HEK293 (cell line): ENCODE results near the gene RTL1.

ENCODE experiments used
- CTCF ChIA-PET: fragments of 350-600 bp; formaldehyde crosslinking; extraction: SDS; loops from one replicate; lab custom pipeline; 2021; ENCODE audit warnings: antibody characterized with exemption; lab: Yijun Ruan, JAX
- POLR2A ChIA-PET: fragments of 300-600 bp; formaldehyde crosslinking; extraction: SDS; loops from one replicate; lab custom pipeline; 2020; ENCODE audit warnings: antibody characterized with exemption, inconsistent platforms; lab: Yijun Ruan, JAX
- H3K27ac ChIP-seq: fragments of 200-500 bp; sonication (Bioruptor generic); 2 replicates; pipeline ENCODE4 v1.5.1; 2014; ENCODE audit warnings: low read depth, low read length, control low read depth, inconsistent platforms; ENCODE audit errors: extremely low read depth
- H3K36me3 ChIP-seq, 2 experiments: fragments of 200-500 bp in 1 of 2; sonication (Bioruptor generic) in 1 of 2; 1 replicate in 1 of 2; 2 replicates in 1 of 2; pipeline ENCODE4 v1.5.1; 2014 to 2017; ENCODE audit warnings: inconsistent platforms in 2 of 2, low read length in 2 of 2; ENCODE audit not compliant: control insufficient read depth in 2 of 2, insufficient read depth in 1 of 2
- H3K4me1 ChIP-seq: fragments of 200-500 bp; sonication (Bioruptor generic); 2 replicates; pipeline ENCODE4 v1.5.1; 2014; ENCODE audit warnings: mild to moderate bottlenecking, low read length, inconsistent platforms; ENCODE audit not compliant: control insufficient read depth, insufficient read depth
- H3K4me3 ChIP-seq: 2 replicates; pipeline ENCODE4 v1.5.1; 2011; ENCODE audit warnings: low read depth, mild to moderate bottlenecking, control low read depth, low read length, moderate library complexity
- H3K9me3 ChIP-seq: fragments of 200-500 bp; sonication (Bioruptor generic); 2 replicates; pipeline ENCODE4 v1.5.1; 2014; ENCODE audit warnings: low read depth, low read length, inconsistent platforms; ENCODE audit not compliant: control insufficient read depth, insufficient read depth
- KLF17 ChIP-seq: fragments of 450-650 bp; formaldehyde crosslinking; IDR thresholded peaks from 2 replicates; pipeline ENCODE4 v1.5.1; 2016; ENCODE audit warnings: missing biosample characterization, missing genetic modification characterization
- MZF1 ChIP-seq: fragments of 450-650 bp; formaldehyde crosslinking; IDR thresholded peaks from 2 replicates; pipeline ENCODE4 v1.5.1; 2017; ENCODE audit warnings: missing biosample characterization, missing genetic modification characterization, borderline replicate concordance
- SP2 ChIP-seq: fragments of 450-650 bp; formaldehyde crosslinking; IDR thresholded peaks from 2 replicates; pipeline ENCODE4 v1.5.1; 2016; ENCODE audit warnings: missing biosample characterization, missing genetic modification characterization
- SP3 ChIP-seq: fragments of 450-650 bp; formaldehyde crosslinking; IDR thresholded peaks from 2 replicates; pipeline ENCODE4 v1.5.1; 2016; ENCODE audit warnings: missing biosample characterization, missing genetic modification characterization
- YY2 ChIP-seq: fragments of 450-650 bp; formaldehyde crosslinking; IDR thresholded peaks from 2 replicates; pipeline ENCODE4 v1.5.1; 2016; ENCODE audit warnings: missing biosample characterization, missing genetic modification characterization
- ZBTB21 ChIP-seq: fragments of 450-650 bp; formaldehyde crosslinking; IDR thresholded peaks from 2 replicates; pipeline ENCODE4 v1.5.1; 2017; ENCODE audit warnings: missing biosample characterization, missing genetic modification characterization
- ZBTB49 ChIP-seq: fragments of 450-650 bp; formaldehyde crosslinking; IDR thresholded peaks from 2 replicates; pipeline ENCODE4 v1.5.1; 2016; ENCODE audit warnings: missing biosample characterization, missing genetic modification characterization, low read depth
- ZFHX2 ChIP-seq: fragments of 450-650 bp; formaldehyde crosslinking; conservative IDR thresholded peaks from 2 replicates; pipeline ENCODE4 v1.5.1; 2016; ENCODE audit warnings: missing biosample characterization, missing genetic modification characterization
- ZNF146 ChIP-seq: fragments of 450-650 bp; formaldehyde crosslinking; IDR thresholded peaks from 2 replicates; pipeline ENCODE4 v1.5.1; 2016; ENCODE audit warnings: missing biosample characterization, missing genetic modification characterization
- ZNF157 ChIP-seq: fragments of 450-650 bp; formaldehyde crosslinking; IDR thresholded peaks from 2 replicates; pipeline ENCODE4 v1.5.1; 2016; ENCODE audit warnings: missing biosample characterization, missing genetic modification characterization
- ZNF169 ChIP-seq: fragments of 450-650 bp; formaldehyde crosslinking; IDR thresholded peaks from 2 replicates; pipeline ENCODE4 v1.5.1; 2016; ENCODE audit warnings: missing biosample characterization, missing genetic modification characterization
- ZNF292 ChIP-seq: fragments of 450-650 bp; formaldehyde crosslinking; IDR thresholded peaks from 2 replicates; pipeline ENCODE4 v1.5.1; 2016; ENCODE audit warnings: low read depth, missing biosample characterization, missing genetic modification characterization, borderline replicate concordance
- ZNF394 ChIP-seq: fragments of 450-650 bp; formaldehyde crosslinking; IDR thresholded peaks from 2 replicates; pipeline ENCODE4 v1.5.1; 2016; ENCODE audit warnings: missing biosample characterization, missing genetic modification characterization, mild to moderate bottlenecking, moderate library complexity, borderline replicate concordance
- ZNF600 ChIP-seq: fragments of 450-650 bp; formaldehyde crosslinking; IDR thresholded peaks from 2 replicates; pipeline ENCODE4 v1.5.1; 2016; ENCODE audit warnings: missing biosample characterization, missing genetic modification characterization
- ZNF701 ChIP-seq: fragments of 450-650 bp; formaldehyde crosslinking; IDR thresholded peaks from 2 replicates; pipeline ENCODE4 v1.5.1; 2016; ENCODE audit warnings: missing biosample characterization, missing genetic modification characterization
- ZNF792 ChIP-seq: fragments of 450-650 bp; formaldehyde crosslinking; IDR thresholded peaks from 2 replicates; pipeline ENCODE4 v1.5.1; 2016; ENCODE audit warnings: missing biosample characterization, missing genetic modification characterization
- TF ChIP-seq, protein P1 (sequence below): fragments of 450-650 bp; formaldehyde crosslinking; IDR thresholded peaks from 2 replicates; pipeline ENCODE4 v1.5.1; 2017; ENCODE audit warnings: missing biosample characterization, missing genetic modification characterization
- TF ChIP-seq, protein P2 (sequence below): IDR thresholded peaks from 2 replicates; pipeline ENCODE4 v1.6.1; 2011; ENCODE audit warnings: mild to moderate bottlenecking, low read depth, low read length, borderline replicate concordance
- TF ChIP-seq, protein P3 (sequence below): fragments of 450-650 bp; formaldehyde crosslinking; IDR thresholded peaks from 2 replicates; pipeline ENCODE4 v1.5.1; 2017; ENCODE audit warnings: missing biosample characterization, missing genetic modification characterization
- TF ChIP-seq, protein P4 (sequence below): fragments of 450-650 bp; formaldehyde crosslinking; IDR thresholded peaks from 2 replicates; pipeline ENCODE4 v1.5.1; 2016; ENCODE audit warnings: missing biosample characterization, missing genetic modification characterization

The RTL1 gene

DNA sequence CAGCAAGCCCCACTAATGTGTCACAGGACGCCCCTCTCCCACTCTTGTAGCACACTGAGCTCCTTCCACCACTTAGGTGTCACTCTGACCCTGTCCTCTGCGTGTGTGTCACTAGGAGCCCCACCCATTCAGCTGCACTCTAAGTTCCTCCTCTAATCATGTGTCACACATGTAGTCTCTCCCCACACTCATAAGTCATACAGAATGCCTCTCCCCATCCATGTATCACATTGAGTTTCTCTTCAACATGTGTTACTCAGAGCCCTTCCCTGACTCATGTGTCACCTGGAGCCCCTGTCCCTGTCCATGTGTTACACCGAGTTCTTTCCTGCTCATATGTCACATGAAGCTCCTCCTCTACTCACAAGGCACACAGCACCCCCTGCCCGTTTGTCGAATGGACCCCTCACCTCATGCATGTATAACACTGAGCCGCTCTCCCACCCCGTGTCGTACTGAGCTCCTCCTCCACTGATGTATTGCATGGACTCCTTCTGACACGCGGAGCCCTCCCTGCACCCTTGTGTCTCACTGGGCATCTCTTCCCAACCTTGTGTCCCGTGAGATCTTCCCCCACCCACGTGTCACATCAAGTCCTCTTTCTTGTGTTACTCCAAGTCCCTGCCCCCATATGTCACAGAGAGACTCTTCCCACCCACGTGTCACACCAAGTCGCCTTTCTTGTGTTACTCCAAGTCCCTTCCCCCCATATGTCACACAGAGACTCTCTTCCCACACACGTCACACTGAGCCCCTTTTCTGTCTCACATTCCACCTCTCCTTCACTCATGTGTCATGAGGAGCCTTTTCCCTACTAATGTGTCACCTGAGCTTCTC, 31.0 kb downstream of the RTL1 start (continued):
- TF ChIP-seq ZFHX2 (tag by site-specific recombination) (peak; percentile 91), MZF1 (tag by site-specific recombination) (no peak)
- TF ChIP-seq, all 188 proteins: peak for 7

- H3K4me3 ChIP-seq, result no peak overlapping the region
- TF ChIP-seq SP2 (tag by site-specific recombination), result peak; percentile 48
- 0 out of 2 replicates have a peak, but pooled peaks have one; percentile 13 for TF ChIP-seq YY2 (tag by site-specific recombination)
- TF ChIP-seq ZBTB21 (tag by site-specific recombination), result 0 out of 2 replicates have a peak, but pooled peaks have one; percentile 35
- no peak for TF ChIP-seq ZNF157 (tag by site-specific recombination)
- peak; percentile 51 for TF ChIP-seq KLF17 (tag by site-specific recombination)
- TF ChIP-seq ZNF146 (tag by site-specific recombination), result no peak
- peak; percentile 73; the same call in 1 of the 2 replicates for TF ChIP-seq ZNF394 (tag by site-specific recombination)
- TF ChIP-seq, protein P1, sequence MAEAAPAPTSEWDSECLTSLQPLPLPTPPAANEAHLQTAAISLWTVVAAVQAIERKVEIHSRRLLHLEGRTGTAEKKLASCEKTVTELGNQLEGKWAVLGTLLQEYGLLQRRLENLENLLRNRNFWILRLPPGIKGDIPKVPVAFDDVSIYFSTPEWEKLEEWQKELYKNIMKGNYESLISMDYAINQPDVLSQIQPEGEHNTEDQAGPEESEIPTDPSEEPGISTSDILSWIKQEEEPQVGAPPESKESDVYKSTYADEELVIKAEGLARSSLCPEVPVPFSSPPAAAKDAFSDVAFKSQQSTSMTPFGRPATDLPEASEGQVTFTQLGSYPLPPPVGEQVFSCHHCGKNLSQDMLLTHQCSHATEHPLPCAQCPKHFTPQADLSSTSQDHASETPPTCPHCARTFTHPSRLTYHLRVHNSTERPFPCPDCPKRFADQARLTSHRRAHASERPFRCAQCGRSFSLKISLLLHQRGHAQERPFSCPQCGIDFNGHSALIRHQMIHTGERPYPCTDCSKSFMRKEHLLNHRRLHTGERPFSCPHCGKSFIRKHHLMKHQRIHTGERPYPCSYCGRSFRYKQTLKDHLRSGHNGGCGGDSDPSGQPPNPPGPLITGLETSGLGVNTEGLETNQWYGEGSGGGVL, result 0 out of 2 replicates have a peak, but pooled peaks have one; percentile 13
- no peak for TF ChIP-seq ZNF792
- peak; percentile 84 for TF ChIP-seq SP3
- TF ChIP-seq, protein P2, sequence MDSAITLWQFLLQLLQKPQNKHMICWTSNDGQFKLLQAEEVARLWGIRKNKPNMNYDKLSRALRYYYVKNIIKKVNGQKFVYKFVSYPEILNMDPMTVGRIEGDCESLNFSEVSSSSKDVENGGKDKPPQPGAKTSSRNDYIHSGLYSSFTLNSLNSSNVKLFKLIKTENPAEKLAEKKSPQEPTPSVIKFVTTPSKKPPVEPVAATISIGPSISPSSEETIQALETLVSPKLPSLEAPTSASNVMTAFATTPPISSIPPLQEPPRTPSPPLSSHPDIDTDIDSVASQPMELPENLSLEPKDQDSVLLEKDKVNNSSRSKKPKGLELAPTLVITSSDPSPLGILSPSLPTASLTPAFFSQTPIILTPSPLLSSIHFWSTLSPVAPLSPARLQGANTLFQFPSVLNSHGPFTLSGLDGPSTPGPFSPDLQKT, result no peak
- TF ChIP-seq ZNF600 (tag by site-specific recombination), result no peak
- H3K9me3 ChIP-seq, result no peaks in the 10 kb centered on the region
- H3K27ac ChIP-seq, result no peak overlapping the region
- H3K4me1 ChIP-seq, result no peaks in the 10 kb centered on the region
- CTCF ChIA-PET, result interaction anchor here (0.5 to 1.0 kb wide), 2 partner anchors 8 to 49 kb away, joined by 3 read pairs; no protein-coding TSS in a partner anchor
- POLR2A ChIA-PET, result no interaction called here
- H3K36me3 ChIP-seq, result no peaks in the 10 kb centered on the region
Measured at GRCh38 chr14:100871234-100872186, 32.0 kb downstream of the RTL1 start.

DNA sequence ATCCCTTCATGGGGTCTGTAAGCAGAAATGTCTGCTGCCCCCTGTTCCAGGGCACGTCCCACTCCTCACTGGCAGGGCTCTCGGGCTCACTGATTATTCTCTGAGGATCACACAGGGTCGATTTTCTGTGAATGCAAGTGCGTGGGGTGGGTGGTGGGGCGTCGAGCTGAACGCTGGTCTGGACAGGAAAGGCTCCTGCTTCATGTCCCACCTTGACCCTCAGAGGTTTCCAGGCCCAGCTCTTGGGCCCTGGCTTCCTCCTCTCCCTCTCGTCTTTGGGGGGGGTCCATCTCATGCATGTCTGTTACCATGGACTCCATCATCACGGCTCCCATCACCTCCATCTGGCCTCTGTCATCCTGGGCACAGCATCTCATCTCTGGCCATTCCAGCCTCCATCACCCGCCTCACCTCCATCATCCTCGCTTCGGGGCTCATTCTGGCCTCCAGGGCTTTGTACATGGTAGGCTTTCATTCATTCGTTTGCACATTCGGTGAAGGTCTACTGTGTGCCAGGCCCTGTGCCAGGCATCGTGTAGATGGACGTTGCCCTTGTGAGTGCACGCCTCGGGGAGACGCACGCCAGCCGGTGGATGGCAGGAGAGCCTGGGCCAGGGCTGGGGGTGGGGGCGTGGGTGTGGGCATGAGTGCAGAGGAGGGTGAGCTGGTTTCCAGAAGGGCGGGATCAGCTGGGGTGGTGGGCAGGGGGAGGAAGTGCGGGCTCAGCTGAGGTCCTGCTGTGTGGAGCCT, 34.7 kb downstream of the RTL1 start:
- H3K4me3 ChIP-seq, result no peak overlapping the region
- no peak overlapping the region for H3K27ac ChIP-seq
- ChIA-PET CTCF (no interaction called here), POLR2A (no interaction called here)
- no peaks in the 10 kb centered on the region for H3K9me3 ChIP-seq
- no peaks in the 10 kb centered on the region for H3K4me1 ChIP-seq
- H3K36me3 ChIP-seq, result no peaks in the 10 kb centered on the region
- TF ChIP-seq ZNF292 (tag by site-specific recombination) (no peak), ZBTB49 (tag by site-specific recombination) (no peak), ZNF701 (no peak), ZNF169 (tag by site-specific recombination) (no peak)
- TF ChIP-seq, protein P3, sequence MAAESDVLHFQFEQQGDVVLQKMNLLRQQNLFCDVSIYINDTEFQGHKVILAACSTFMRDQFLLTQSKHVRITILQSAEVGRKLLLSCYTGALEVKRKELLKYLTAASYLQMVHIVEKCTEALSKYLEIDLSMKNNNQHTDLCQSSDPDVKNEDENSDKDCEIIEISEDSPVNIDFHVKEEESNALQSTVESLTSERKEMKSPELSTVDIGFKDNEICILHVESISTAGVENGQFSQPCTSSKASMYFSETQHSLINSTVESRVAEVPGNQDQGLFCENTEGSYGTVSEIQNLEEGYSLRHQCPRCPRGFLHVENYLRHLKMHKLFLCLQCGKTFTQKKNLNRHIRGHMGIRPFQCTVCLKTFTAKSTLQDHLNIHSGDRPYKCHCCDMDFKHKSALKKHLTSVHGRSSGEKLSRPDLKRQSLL (tag by site-specific recombination), result peak; percentile 67; the same call in 1 of the 2 replicates
- TF ChIP-seq, protein P4, sequence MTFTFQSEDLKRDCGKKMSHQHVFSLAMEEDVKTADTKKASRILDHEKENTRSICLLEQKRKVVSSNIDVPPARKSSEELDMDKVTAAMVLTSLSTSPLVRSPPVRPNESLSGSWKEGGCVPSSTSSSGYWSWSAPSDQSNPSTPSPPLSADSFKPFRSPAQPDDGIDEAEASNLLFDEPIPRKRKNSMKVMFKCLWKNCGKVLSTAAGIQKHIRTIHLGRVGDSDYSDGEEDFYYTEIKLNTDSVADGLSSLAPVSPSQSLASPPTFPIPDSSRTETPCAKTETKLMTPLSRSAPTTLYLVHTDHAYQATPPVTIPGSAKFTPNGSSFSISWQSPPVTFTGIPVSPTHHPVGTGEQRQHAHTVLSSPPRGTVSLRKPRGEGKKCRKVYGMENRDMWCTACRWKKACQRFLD (tag by site-specific recombination), result no peak
